OCI-LY7 (cell line): ENCODE measurements around the gene ADCK2. TPM values are rescaled to one million over a fixed set of nuclear protein-coding genes. Genes with fewer than 3 reads are reported as not detected.
"Not testable (repeated sequence)": the region's sequence is repeated elsewhere in the genome, so short reads cannot be mapped to it uniquely, and the experiment has no call there.

Experiments
- BruUV-seq: library from RNA; stranded (reverse); fragments of 400-500 nt; replicated peaks from 2 replicates; lab custom pipeline; 2021; lab: Mats Ljungman, UMichigan
- CTCF ChIA-PET: fragments of 300-600 bp; sonication (Branson Sonifier 250); formaldehyde crosslinking; loops from one replicate; lab custom pipeline; 2022; ENCODE audit warnings: antibody characterized with exemption; ENCODE audit not compliant: unreplicated experiment; lab: Charles Lee
- POLR2A ChIA-PET: fragments of 300-600 bp; sonication (Branson Sonifier 250); formaldehyde crosslinking; loops from one replicate; lab custom pipeline; 2022; ENCODE audit warnings: antibody characterized with exemption; lab: Charles Lee
- DNase-seq: peaks from one replicate; pipeline ENCODE4 v3.0.0-alpha.2; 2015; ENCODE audit warnings: low spot score
- H2AFZ ChIP-seq: fragments of 200-600 bp; sonication (generic), shearing (Covaris generic); 2 replicates; pipeline ENCODE4 v1.6.1; 2014; ENCODE audit warnings: mild to moderate bottlenecking, antibody characterized with exemption, low read length, moderate library complexity
- H3K27ac ChIP-seq: fragments of 200-600 bp; sonication (generic); 2 replicates; pipeline ENCODE4 v1.5.1; 2014; ENCODE audit warnings: mixed run types, low read depth, mild to moderate bottlenecking, moderate library complexity, low read length, inconsistent platforms; ENCODE audit not compliant: poor library complexity, severe bottlenecking
- H3K36me3 ChIP-seq: fragments of 200-600 bp; sonication (generic); 2 replicates; pipeline ENCODE4 v1.6.1; 2014; ENCODE audit warnings: mild to moderate bottlenecking, antibody characterized with exemption, low read length, moderate library complexity, mixed read lengths; ENCODE audit not compliant: insufficient read depth
- H3K4me1 ChIP-seq: fragments of 200-600 bp; sonication (generic); 2 replicates; pipeline ENCODE4 v1.5.1; 2014; ENCODE audit warnings: mild to moderate bottlenecking, low read length; ENCODE audit not compliant: insufficient read depth, poor library complexity, severe bottlenecking
- H3K4me2 ChIP-seq: fragments of 200-600 bp; sonication (generic); 2 replicates; pipeline ENCODE4 v1.6.1; 2014; ENCODE audit warnings: mild to moderate bottlenecking, low read length
- H3K4me3 ChIP-seq: fragments of 200-600 bp; sonication (generic); 2 replicates; pipeline ENCODE4 v1.5.1; 2014; ENCODE audit warnings: mild to moderate bottlenecking, low read depth, low read length; ENCODE audit not compliant: poor library complexity, severe bottlenecking
- H3K79me2 ChIP-seq: fragments of 200-600 bp; sonication (generic); 2 replicates; pipeline ENCODE4 v1.6.1; 2016; ENCODE audit warnings: low read depth, mild to moderate bottlenecking, low read length, moderate library complexity, mixed read lengths; ENCODE audit not compliant: insufficient read depth
- H3K9me2 ChIP-seq: fragments of 200-600 bp; sonication (generic); 2 replicates; pipeline ENCODE4 v1.6.1; 2016; ENCODE audit warnings: mild to moderate bottlenecking, low read length, mixed read lengths; ENCODE audit not compliant: insufficient read depth
- H3K9me3 ChIP-seq: fragments of 200-600 bp; sonication (generic); 2 replicates; pipeline ENCODE4 v1.6.1; 2014; ENCODE audit warnings: mild to moderate bottlenecking, mixed run types, low read length, mixed read lengths
- H4K20me1 ChIP-seq: fragments of 200-600 bp; sonication (generic); 2 replicates; pipeline ENCODE4 v1.6.1; 2014; ENCODE audit warnings: mild to moderate bottlenecking, antibody characterized with exemption, low read length, moderate library complexity, mixed read lengths; ENCODE audit not compliant: insufficient read depth
- CTCF ChIP-seq: fragments of 200-600 bp; sonication (generic); conservative IDR thresholded peaks from 2 replicates; pipeline ENCODE4 v1.5.1; 2014; ENCODE audit warnings: mild to moderate bottlenecking, antibody characterized with exemption, low read length, moderate library complexity, mixed read lengths
- EZH2phosphoT487 ChIP-seq: fragments of 200-600 bp; sonication (generic); IDR thresholded peaks from 2 replicates; pipeline ENCODE4 v1.6.1; 2018; ENCODE audit warnings: low read depth, borderline replicate concordance, mild to moderate bottlenecking, mixed run types, antibody characterized with exemption, low read length, moderate library complexity, mixed read lengths
- intact Hi-C: fragments of 100-400 bp; cut with micrococcal nuclease; formaldehyde crosslinking; loops from one replicate; pipeline ENCODE4 v1.10.0; 2022; ENCODE audit not compliant: unreplicated experiment
- total RNA-seq, 2 experiments: library from RNA; depleted of rRNA in 1 of 2; stranded (reverse); fragments of >200 nt in 1 of 2; shearing (Covaris generic) in 1 of 2; gene quantifications; 2 replicates each; pipeline ENCODE4 v1.2.3, GENCODE V29; 2014 to 2022

ADCK2 gene
- total RNA-seq, 2 experiments from 2014 or later: 45.8 to 60.2 TPM

- Histone ChIP-seq H3K9me3 (no peaks in the 10 kb centered on the region), H4K20me1 (no peaks in the 10 kb centered on the region), H3K4me1 (no peaks in the 10 kb centered on the region), H3K27ac (no peak overlapping the region), H3K4me2 (no peak overlapping the region), H2AFZ (no peak overlapping the region), H3K36me3 (no peaks in the 10 kb centered on the region), H3K79me2 (no peaks in the 10 kb centered on the region), H3K9me2 (no peaks in the 10 kb centered on the region), H3K4me3 (no peak overlapping the region)
- intact Hi-C loops: no loop called here
- no peak for TF ChIP-seq CTCF
- no peak for TF ChIP-seq EZH2phosphoT487
- ChIA-PET CTCF (no interaction called here), POLR2A (interaction anchor here (0.7 kb wide), 1 partner anchor 92 kb away, joined by 4 read pairs; no protein-coding TSS in a partner anchor)
- no TSS peak for BruUV-seq
- no peak for DNase-seq
Measured at GRCh38 chr7:140624392-140625191, 48.2 kb upstream of the ADCK2 start.

GRCh38 chr7:140625192-140625558 is 47.6 kb upstream of the ADCK2 start:
- H3K9me2 ChIP-seq, BruUV-seq, DNase-seq, H3K4me2 ChIP-seq, H2AFZ ChIP-seq, CTCF ChIA-PET, H4K20me1 ChIP-seq, H3K4me1 ChIP-seq, intact Hi-C loops, H3K4me3 ChIP-seq, H3K27ac ChIP-seq, H3K79me2 ChIP-seq, H3K9me3 ChIP-seq, H3K36me3 ChIP-seq: not testable (repeated sequence)
- POLR2A ChIA-PET: interaction anchor here (0.7 kb wide), 1 partner anchor 91 kb away, joined by 4 read pairs; no protein-coding TSS in a partner anchor

GRCh38 chr7:140625908-140626868 is 46.6 kb upstream of the ADCK2 start:
- intact Hi-C loops: no loop called here
- no peaks in the 10 kb centered on the region for H3K9me2 ChIP-seq
- TF ChIP-seq CTCF: no peak
- TF ChIP-seq EZH2phosphoT487: no peak
- no peaks in the 10 kb centered on the region for H3K79me2 ChIP-seq
- H3K36me3 ChIP-seq: no peaks in the 10 kb centered on the region
- no peak for DNase-seq
- H3K9me3 ChIP-seq: no peaks in the 10 kb centered on the region
- no peak overlapping the region for H3K4me2 ChIP-seq
- H3K27ac ChIP-seq: no peak overlapping the region
- H2AFZ ChIP-seq: no peak overlapping the region
- H3K4me1 ChIP-seq: no peaks in the 10 kb centered on the region
- no TSS peak for BruUV-seq
- H3K4me3 ChIP-seq: no peak overlapping the region
- ChIA-PET CTCF (no interaction called here), POLR2A (no interaction called here)
- no peaks in the 10 kb centered on the region for H4K20me1 ChIP-seq
